Measurements from ENCODE around the gene NUDT7.

The NUDT7 gene

GRCh38 chr16:77729951-77730350, 7.6 kb downstream of the NUDT7 start:
- DNase-seq, result no peak

GRCh38 chr16:77732241-77732946, 10.1 kb downstream of the NUDT7 start:
- DNase-seq, result no peak

GRCh38 chr16:77736879-77737278, 14.6 kb downstream of the NUDT7 start:
- DNase-seq, result no peak

GRCh38 chr16:77738706-77739558, 16.6 kb downstream of the NUDT7 start:
- DNase-seq, result no peak

- no peak for DNase-seq
Measured at GRCh38 chr16:77739559-77739892, 17.2 kb downstream of the NUDT7 start.

GRCh38 chr16:77744141-77744540, 21.8 kb downstream of the NUDT7 start:
- DNase-seq, result no peak

GRCh38 chr16:77745972-77746371, 23.7 kb downstream of the NUDT7 start:
- DNase-seq, result no peak

- DNase-seq, result no peak
Measured at GRCh38 chr16:77748421-77749005, 26.2 kb downstream of the NUDT7 start.

GRCh38 chr16:77749415-77749814, 27.1 kb downstream of the NUDT7 start:
- DNase-seq, result no peak

GRCh38 chr16:77758046-77758445, 35.7 kb downstream of the NUDT7 start:
- DNase-seq, result no peak

- no peak for DNase-seq
Measured at GRCh38 chr16:77758508-77758907, 36.2 kb downstream of the NUDT7 start.

GRCh38 chr16:77759201-77759600, 36.9 kb downstream of the NUDT7 start:
- no peak for DNase-seq

- DNase-seq, result no peak
Measured at GRCh38 chr16:77759821-77760220, 37.5 kb downstream of the NUDT7 start.

GRCh38 chr16:77760800-77761199, 38.5 kb downstream of the NUDT7 start:
- DNase-seq, result no peak

- no peak for DNase-seq
Measured at GRCh38 chr16:77761204-77761603, 38.9 kb downstream of the NUDT7 start.

- no peak for DNase-seq
Measured at GRCh38 chr16:77762262-77762661, 39.9 kb downstream of the NUDT7 start.

GRCh38 chr16:77763994-77764393, 41.7 kb downstream of the NUDT7 start:
- no peak for DNase-seq

- no peak for DNase-seq
Measured at GRCh38 chr16:77767211-77767610, 44.9 kb downstream of the NUDT7 start.

GRCh38 chr16:77767826-77768225, 45.5 kb downstream of the NUDT7 start:
- DNase-seq, result no peak

GRCh38 chr16:77775911-77776909, 53.9 kb downstream of the NUDT7 start:
- no peak for DNase-seq

GRCh38 chr16:77777745-77778144, 55.4 kb downstream of the NUDT7 start:
- DNase-seq, result no peak

- DNase-seq, result no peak
Measured at GRCh38 chr16:77780378-77780837, 58.1 kb downstream of the NUDT7 start.

GRCh38 chr16:77781091-77781490, 58.8 kb downstream of the NUDT7 start:
- DNase-seq, result no peak
